T-cell (primary cell): Measurements from ENCODE around the gene ITLN1. TPM values are rescaled to one million over a fixed set of nuclear protein-coding genes. Genes with fewer than 3 reads are reported as not detected.
A peak's percentile ranks its signal among the peaks of the same experiment; 100 is the strongest.

Source experiments
- ATAC-seq, 4 experiments: fragments of 200-7000 bp in 3 of 4; fragments of 150-1000 bp in 1 of 4; cut with Tn5 transposase; replicated peaks in 1 of 4; 1 replicate in 3 of 4; 2 replicates in 1 of 4; pipeline ENCODE4 v1.10.0; 2021; ENCODE audit warnings: moderate library complexity in 3 of 4, mild to moderate bottlenecking in 2 of 4, moderate number of reproducible peaks in 1 of 4
- CTCF ChIA-PET, 2 donors: fragments of 300-600 bp; sonication (Branson Sonifier 250); formaldehyde crosslinking; loops; one replicate each; lab custom pipeline; 2022; ENCODE audit warnings: antibody characterized with exemption in 2 of 2; lab: Charles Lee
- POLR2A ChIA-PET, 2 donors: fragments of 300-600 bp; sonication (Branson Sonifier 250); formaldehyde crosslinking; loops; one replicate each; lab custom pipeline; 2022; ENCODE audit warnings: antibody characterized with exemption in 2 of 2; lab: Charles Lee
- DNase-seq, 35 experiments: peaks; one replicate each; pipeline versions ENCODE4 v3.0.0 to v3.0.0-alpha.2; 2013 to 2023
- H3K27ac ChIP-seq: one replicate; pipeline ENCODE4 v1.5.1; 2013; ENCODE audit warnings: low read length
- H3K27me3 ChIP-seq, 2 experiments: replicated peaks in 1 of 2; 1 replicate in 1 of 2; 2 replicates in 1 of 2; pipeline versions ENCODE4 v1.6.1 to v1.7.0; 2013; ENCODE audit warnings: low read length in 1 of 2, mixed read lengths in 1 of 2; ENCODE audit not compliant: control insufficient read depth in 2 of 2, insufficient read depth in 2 of 2; ENCODE audit errors: extremely low read depth in 1 of 2
- H3K36me3 ChIP-seq, 2 donors: 1 replicate in 1 of 2; 2 replicates in 1 of 2; pipeline versions ENCODE4 v1.6.1 to v1.7.0; 2013; ENCODE audit warnings: low read length in 1 of 2; ENCODE audit not compliant: control insufficient read depth in 2 of 2, insufficient read depth in 1 of 2; ENCODE audit errors: extremely low read depth in 1 of 2
- H3K4me1 ChIP-seq, 2 experiments: 1 replicate in 1 of 2; 2 replicates in 1 of 2; pipeline versions ENCODE4 v1.6.1 to v1.7.0; 2013; ENCODE audit warnings: low read length in 2 of 2, mixed read lengths in 1 of 2; ENCODE audit not compliant: insufficient read depth in 2 of 2, control insufficient read depth in 1 of 2; ENCODE audit errors: extremely low read depth in 1 of 2
- H3K4me3 ChIP-seq, 2 donors: 1 replicate in 1 of 2; 2 replicates in 1 of 2; pipeline versions ENCODE4 v1.5.1 to v1.7.0; 2013; ENCODE audit warnings: mild to moderate bottlenecking in 2 of 2, low read length in 1 of 2, moderate library complexity in 1 of 2; ENCODE audit not compliant: control insufficient read depth in 1 of 2; ENCODE audit errors: extremely low read depth in 1 of 2
- H3K9me3 ChIP-seq: 2 replicates; pipeline ENCODE4 v1.7.0; 2013
- H3K27ac Mint-ChIP-seq, 2 donors: one replicate each; pipeline ENCODE4 v1.8.0; 2020 to 2021; ENCODE audit warnings: mild to moderate bottlenecking in 2 of 2, mixed read lengths in 2 of 2
- H3K27me3 Mint-ChIP-seq, 2 donors: one replicate each; pipeline ENCODE4 v1.8.0; 2021 to 2022; ENCODE audit warnings: mixed read lengths in 2 of 2
- H3K36me3 Mint-ChIP-seq: one replicate; pipeline ENCODE4 v1.8.0; 2021; ENCODE audit warnings: mixed read lengths
- H3K4me1 Mint-ChIP-seq, 3 donors: one replicate each; pipeline ENCODE4 v1.8.0; 2020 to 2022; ENCODE audit warnings: mixed read lengths in 3 of 3, mild to moderate bottlenecking in 1 of 3
- H3K4me3 Mint-ChIP-seq, 3 donors: one replicate each; pipeline ENCODE4 v1.8.0; 2020 to 2022; ENCODE audit warnings: mild to moderate bottlenecking in 3 of 3, mixed read lengths in 3 of 3, moderate library complexity in 3 of 3
- H3K9me3 Mint-ChIP-seq, 3 donors: one replicate each; pipeline ENCODE4 v1.8.0; 2020 to 2022; ENCODE audit warnings: mixed read lengths in 3 of 3
- WGBS: methylation state at CpG from one replicate; pipeline ENCODE4 v1.1.5; 2013; ENCODE audit warnings: missing lambda C conversion rate; ENCODE audit not compliant: insufficient coverage; 5-methylcytosine and 5-hydroxymethylcytosine counted together
- total RNA-seq, 35 experiments: library from RNA in 6 of 35; stranded (reverse) in 6 of 35; fragments of 120-200 nt in 1 of 35; gene quantifications; one replicate each; pipeline versions ENCODE4 v1.2.1 to v1.2.4 and lab custom pipeline; 2013 to 2026

The ITLN1 gene
- total RNA-seq, 5 donors from 2014 or later (not counting 1 experiment from before 2014, with no cell fraction given), result not detected

DNA sequence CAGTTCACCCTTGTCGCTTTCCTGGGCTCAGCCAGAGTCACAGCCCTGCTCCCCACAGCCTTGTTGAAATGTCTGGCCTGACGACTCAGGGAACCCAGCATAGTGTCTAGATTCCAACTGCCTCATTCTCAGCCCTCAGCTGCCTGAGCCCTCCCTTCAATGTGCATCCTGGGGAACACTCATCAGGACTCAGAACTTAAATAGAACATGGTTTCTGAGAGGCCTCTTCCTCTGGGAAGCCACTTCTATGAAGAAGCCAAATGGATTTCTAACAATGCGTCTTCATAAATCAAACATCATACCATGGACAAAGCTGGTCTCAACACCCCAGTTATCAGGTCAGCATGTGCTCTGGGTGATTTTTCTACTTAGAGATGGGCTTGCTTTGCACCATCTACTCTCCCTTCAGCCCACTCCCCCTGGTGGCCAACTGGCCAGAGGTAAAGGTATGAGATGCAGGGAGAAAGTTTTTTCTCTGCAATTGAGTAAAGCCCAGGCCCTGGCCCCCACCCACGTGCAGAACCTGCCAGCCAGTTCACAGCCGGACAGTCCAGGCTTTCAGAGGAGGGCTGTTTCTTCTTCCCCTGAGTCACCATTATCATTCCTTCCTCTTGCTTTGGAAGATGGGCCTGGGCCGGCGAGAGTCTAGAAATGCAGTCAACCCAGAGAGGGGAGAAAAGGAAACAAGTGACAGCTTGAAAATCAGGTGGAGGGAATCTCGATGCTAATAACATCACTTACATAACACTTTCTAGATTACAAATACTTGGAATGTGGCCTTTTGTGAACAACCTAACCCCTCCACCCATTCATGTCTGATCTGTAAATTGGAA, 54.4 kb downstream of the ITLN1 start:
- Histone ChIP-seq H3K27me3 (no peaks in the 10 kb centered on the region), H3K9me3 (no peaks in the 10 kb centered on the region), H3K4me1 (peaks cover 16 to 21% of the 10 kb centered on the region in 2 experiments), H3K27ac (peak overlapping the region; percentile 8), H3K36me3 (peaks cover 4 to 39% of the 10 kb centered on the region in 2 donors), H3K4me3 (no peak overlapping the region)
- no peaks in the 10 kb centered on the region for H3K9me3 Mint-ChIP-seq
- peak overlapping the region; percentile 53 to 87 for H3K27ac Mint-ChIP-seq
- H3K4me1 Mint-ChIP-seq, result peaks cover 27 to 42% (median 33%) of the 10 kb centered on the region in 3 donors
- ChIA-PET CTCF (interaction anchor here (0.5 to 2.2 kb wide), 8 partner anchors 18 to 150 kb away, joined by 3 to 11 read pairs (median 4); no protein-coding TSS in a partner anchor), POLR2A (no interaction called here)
- no peak overlapping the region for H3K4me3 Mint-ChIP-seq
- no peaks in the 10 kb centered on the region for H3K27me3 Mint-ChIP-seq
- ATAC-seq (peak; percentile 72 to 81 (median 76)), DNase-seq (peak; percentile 48 to 83 (median 74))
- WGBS, result 93% methylated on average over 3 of the region's 8 CpGs
- H3K36me3 Mint-ChIP-seq, result peaks cover 22% of the 10 kb centered on the region

DNA sequence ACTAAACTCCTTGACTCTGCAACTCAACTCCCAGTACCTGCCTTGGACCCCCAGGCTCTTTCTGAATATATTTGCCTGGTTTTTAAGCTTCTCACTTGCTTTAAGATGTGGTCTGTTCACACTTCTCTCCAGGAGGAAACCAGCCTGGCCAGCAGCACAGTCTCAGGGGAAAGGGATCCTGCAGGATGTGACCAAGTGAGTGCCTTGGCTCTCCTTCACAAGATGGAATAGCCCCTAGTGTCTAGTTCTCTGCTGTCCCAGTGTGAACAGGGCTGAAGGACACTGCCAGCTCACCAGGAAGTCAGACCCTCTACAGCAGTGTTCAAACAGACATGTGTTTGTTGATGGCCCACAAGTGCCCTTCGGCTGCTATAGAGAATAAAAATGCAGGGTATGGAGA, 55.2 kb downstream of the ITLN1 start:
- peak overlapping the region; percentile 30 for H3K27ac ChIP-seq
- Mint-ChIP-seq H3K36me3 (peaks cover 22% of the 10 kb centered on the region), H3K4me1 (peaks cover 20 to 34% (median 26%) of the 10 kb centered on the region in 3 donors), H3K27me3 (no peaks in the 10 kb centered on the region), H3K27ac (peak overlapping the region; percentile 2 to 87), H3K4me3 (no peak overlapping the region), H3K9me3 (no peaks in the 10 kb centered on the region)
- no peaks in the 10 kb centered on the region for H3K27me3 ChIP-seq
- H3K9me3 ChIP-seq, result no peaks in the 10 kb centered on the region
- H3K36me3 ChIP-seq, result peaks cover 4 to 46% of the 10 kb centered on the region in 2 donors
- WGBS, result 91% methylated on average over 1 of the region's 1 CpG
- H3K4me1 ChIP-seq, result peaks cover 12 to 14% of the 10 kb centered on the region in 2 experiments
- DNase-seq, result no peak
- no peak overlapping the region for H3K4me3 ChIP-seq
- peak in 1 of 4 experiments; percentile 8 for ATAC-seq
- ChIA-PET CTCF (interaction anchor here (0.9 to 1.2 kb wide), 3 partner anchors 21 to 146 kb away, joined by 3 to 4 read pairs (median 4); no protein-coding TSS in a partner anchor), POLR2A (no interaction called here)

- ATAC-seq (no peak), DNase-seq (no peak)
- ChIA-PET POLR2A (no interaction called here), CTCF (interaction anchor here in 1 of 2 donors (1.4 kb wide), 1 partner anchor 50 kb away, joined by 3 read pairs; no protein-coding TSS in a partner anchor)
- peak overlapping the region; percentile 58 to 68 for H3K27ac Mint-ChIP-seq
- H3K36me3 ChIP-seq, result peaks cover 4 to 64% of the 10 kb centered on the region in 2 donors
- no peak overlapping the region for H3K4me3 ChIP-seq
- H3K4me1 ChIP-seq, result no peaks in the 10 kb centered on the region
- H3K36me3 Mint-ChIP-seq, result peaks cover 43% of the 10 kb centered on the region
- no peak overlapping the region for H3K27ac ChIP-seq
- 100% methylated on average over 1 of the region's 2 CpGs for WGBS
- H3K4me3 Mint-ChIP-seq, result no peak overlapping the region
- no peaks in the 10 kb centered on the region for H3K27me3 Mint-ChIP-seq
- no peaks in the 10 kb centered on the region for H3K9me3 ChIP-seq
- H3K27me3 ChIP-seq, result no peaks in the 10 kb centered on the region
- H3K4me1 Mint-ChIP-seq, result peaks cover 6 to 15% (median 9%) of the 10 kb centered on the region in 3 donors
- H3K9me3 Mint-ChIP-seq, result no peaks in the 10 kb centered on the region
Observed at GRCh38 chr1:160827418-160827817, 57.6 kb downstream of the ITLN1 start.

- ChIA-PET CTCF (interaction anchor here in 1 of 2 donors (1.5 kb wide), 1 partner anchor 11 kb away, joined by 5 read pairs; no protein-coding TSS in a partner anchor), POLR2A (no interaction called here)
- no peaks in the 10 kb centered on the region for H3K27me3 Mint-ChIP-seq
- H3K4me3 Mint-ChIP-seq, result no peak overlapping the region
- peak overlapping the region; percentile 40 to 58 for H3K27ac Mint-ChIP-seq
- no peak overlapping the region for H3K27ac ChIP-seq
- peaks cover 4 to 69% of the 10 kb centered on the region in 2 donors for H3K36me3 ChIP-seq
- peaks cover 52% of the 10 kb centered on the region for H3K36me3 Mint-ChIP-seq
- H3K4me1 ChIP-seq, result no peaks in the 10 kb centered on the region
- no peak for DNase-seq
- ATAC-seq, result no peak
- 100% methylated on average over 1 of the region's 1 CpG for WGBS
- no peaks in the 10 kb centered on the region for H3K9me3 Mint-ChIP-seq
- H3K27me3 ChIP-seq, result no peaks in the 10 kb centered on the region
- no peaks in the 10 kb centered on the region for H3K9me3 ChIP-seq
- H3K4me3 ChIP-seq, result no peak overlapping the region
- H3K4me1 Mint-ChIP-seq, result peaks cover 6 to 9% (median 6%) of the 10 kb centered on the region in 3 donors
Observed at GRCh38 chr1:160826546-160826945, 58.4 kb downstream of the ITLN1 start.

Other genes starting within 250 kb of the ITLN1 start
- 10 to 100 TPM; 19.4 to 38.7 (median 30.7) TPM for gene SLAMF1, start 238.1 kb downstream of the ITLN1 start, total RNA-seq
- gene CD48, start 173.4 kb downstream of the ITLN1 start, total RNA-seq, result 100 to 1,000 TPM; 249 to 393 (median 273) TPM
- 10 to 100 TPM in 4 of 5 donors, 1 to 10 TPM in 1; 9.5 to 32.0 (median 25.5) TPM for gene SLAMF7, start 145.9 kb downstream of the ITLN1 start, total RNA-seq
- 100 to 1,000 TPM in 3 of 5 donors, 10 to 100 TPM in 2; 95.4 to 127 (median 101) TPM for gene LY9, start 89.0 kb downstream of the ITLN1 start, total RNA-seq
- gene CD244, start 22.3 kb downstream of the ITLN1 start, total RNA-seq, result 10 to 100 TPM in 1 of 5 donors, 1 to 10 TPM in 4; 1.1 to 12.4 (median 2.9) TPM
- gene ITLN2, start 69.6 kb upstream of the ITLN1 start, total RNA-seq, result not detected
- gene F11R, start 136.0 kb upstream of the ITLN1 start, total RNA-seq, result 10 to 100 TPM; 14.6 to 21.0 (median 18.7) TPM
- gene TSTD1, start 153.8 kb upstream of the ITLN1 start, total RNA-seq, result 100 to 1,000 TPM in 2 of 5 donors, 10 to 100 TPM in 3; 39.9 to 130 (median 94.8) TPM
- 10 to 100 TPM; 65.4 to 96.1 (median 92.2) TPM for gene USF1, start 160.8 kb upstream of the ITLN1 start, total RNA-seq
- 100 to 1,000 TPM; 193 to 299 (median 279) TPM for gene ARHGAP30, start 184.7 kb upstream of the ITLN1 start, total RNA-seq
- under 1 TPM in 1 of 5 donors, not detected in 4; 0.06 TPM for gene NECTIN4, start 204.4 kb upstream of the ITLN1 start, total RNA-seq
- 1 to 10 TPM in 1 of 5 donors, under 1 TPM in 2, not detected in 2; 0.82 to 1.6 (median 0.86) TPM for gene KLHDC9, start 213.2 kb upstream of the ITLN1 start, total RNA-seq
- gene PFDN2, start 232.9 kb upstream of the ITLN1 start, total RNA-seq, result 10 to 100 TPM; 32.4 to 48.3 (median 42.1) TPM
- 10 to 100 TPM; 23.4 to 44.7 (median 41.7) TPM for gene NIT1, start 232.9 kb upstream of the ITLN1 start, total RNA-seq
- 10 to 100 TPM; 34.3 to 43.6 (median 40.6) TPM for gene DEDD, start 247.5 kb upstream of the ITLN1 start, total RNA-seq